ENCODE measurements around the gene PHC1. TPM values are rescaled to one million over a fixed set of nuclear protein-coding genes. Genes with fewer than 3 reads are reported as not detected.

PHC1 gene
- total RNA-seq, 1 donor from 2014 or later, result 29.7 TPM

DNA sequence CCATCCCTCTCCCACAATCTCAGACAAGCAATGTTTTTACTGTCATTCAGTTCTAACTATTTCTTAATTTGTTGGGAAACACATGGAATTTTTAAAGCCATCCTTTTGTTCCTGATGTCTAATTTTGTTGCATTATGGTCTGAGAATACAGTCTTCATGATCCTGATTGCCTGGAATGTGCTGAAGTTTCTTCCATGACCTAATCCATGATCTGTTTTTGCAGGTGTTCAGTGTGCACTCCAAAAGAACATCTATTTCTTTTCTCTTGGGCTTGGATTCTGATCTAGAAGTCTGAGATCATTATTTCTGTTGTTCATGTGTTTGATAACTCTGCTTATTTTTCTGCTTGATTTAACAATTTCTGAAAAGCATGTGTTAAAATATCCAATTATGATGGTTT lies 43.2 kb upstream of the PHC1 start:
- H3K36me3 ChIP-seq, result no peaks in the 10 kb centered on the region
- no peaks in the 10 kb centered on the region for H3K9me3 ChIP-seq
- TF ChIP-seq, protein P1, sequence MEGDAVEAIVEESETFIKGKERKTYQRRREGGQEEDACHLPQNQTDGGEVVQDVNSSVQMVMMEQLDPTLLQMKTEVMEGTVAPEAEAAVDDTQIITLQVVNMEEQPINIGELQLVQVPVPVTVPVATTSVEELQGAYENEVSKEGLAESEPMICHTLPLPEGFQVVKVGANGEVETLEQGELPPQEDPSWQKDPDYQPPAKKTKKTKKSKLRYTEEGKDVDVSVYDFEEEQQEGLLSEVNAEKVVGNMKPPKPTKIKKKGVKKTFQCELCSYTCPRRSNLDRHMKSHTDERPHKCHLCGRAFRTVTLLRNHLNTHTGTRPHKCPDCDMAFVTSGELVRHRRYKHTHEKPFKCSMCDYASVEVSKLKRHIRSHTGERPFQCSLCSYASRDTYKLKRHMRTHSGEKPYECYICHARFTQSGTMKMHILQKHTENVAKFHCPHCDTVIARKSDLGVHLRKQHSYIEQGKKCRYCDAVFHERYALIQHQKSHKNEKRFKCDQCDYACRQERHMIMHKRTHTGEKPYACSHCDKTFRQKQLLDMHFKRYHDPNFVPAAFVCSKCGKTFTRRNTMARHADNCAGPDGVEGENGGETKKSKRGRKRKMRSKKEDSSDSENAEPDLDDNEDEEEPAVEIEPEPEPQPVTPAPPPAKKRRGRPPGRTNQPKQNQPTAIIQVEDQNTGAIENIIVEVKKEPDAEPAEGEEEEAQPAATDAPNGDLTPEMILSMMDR (IDR thresholded peaks at IDR 0.05), result no peak
- no peak for DNase-seq
- H3K27me3 ChIP-seq, result no peaks in the 10 kb centered on the region
- H3K27ac ChIP-seq, result no peak overlapping the region
- H3K4me3 ChIP-seq, result no peak overlapping the region
- intact Hi-C loops (cut with DNase I), result no loop called here
- H3K4me1 ChIP-seq, result no peaks in the 10 kb centered on the region
- ATAC-seq, result no peak

DNA sequence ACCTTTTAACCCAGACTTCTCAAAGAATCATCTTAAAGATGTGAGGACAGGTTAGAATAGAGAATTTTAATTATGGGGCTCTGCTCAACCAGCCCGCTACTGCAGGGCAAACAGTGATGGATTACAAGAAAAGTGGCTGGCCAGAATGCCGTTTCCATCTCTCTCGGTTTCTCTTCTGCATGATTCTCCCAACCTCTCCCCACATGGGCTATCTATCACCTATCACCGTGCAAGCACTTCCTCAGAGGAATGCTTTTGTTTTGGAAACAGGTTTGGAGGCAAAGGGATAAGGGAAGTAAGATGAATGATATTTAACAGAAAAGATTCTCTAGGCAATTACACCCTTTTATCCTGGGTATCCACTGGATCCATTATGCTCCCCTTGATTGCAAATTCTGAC lies 37.4 kb upstream of the PHC1 start:
- Histone ChIP-seq H3K27ac (no peak overlapping the region), H3K36me3 (no peaks in the 10 kb centered on the region), H3K4me3 (no peak overlapping the region), H3K9me3 (no peaks in the 10 kb centered on the region), H3K4me1 (no peaks in the 10 kb centered on the region), H3K27me3 (no peaks in the 10 kb centered on the region)
- intact Hi-C loops (cut with DNase I), result no loop called here
- TF ChIP-seq, protein P1 (IDR thresholded peaks at IDR 0.05), result no peak
- ATAC-seq, result no peak
- DNase-seq, result no peak

DNA sequence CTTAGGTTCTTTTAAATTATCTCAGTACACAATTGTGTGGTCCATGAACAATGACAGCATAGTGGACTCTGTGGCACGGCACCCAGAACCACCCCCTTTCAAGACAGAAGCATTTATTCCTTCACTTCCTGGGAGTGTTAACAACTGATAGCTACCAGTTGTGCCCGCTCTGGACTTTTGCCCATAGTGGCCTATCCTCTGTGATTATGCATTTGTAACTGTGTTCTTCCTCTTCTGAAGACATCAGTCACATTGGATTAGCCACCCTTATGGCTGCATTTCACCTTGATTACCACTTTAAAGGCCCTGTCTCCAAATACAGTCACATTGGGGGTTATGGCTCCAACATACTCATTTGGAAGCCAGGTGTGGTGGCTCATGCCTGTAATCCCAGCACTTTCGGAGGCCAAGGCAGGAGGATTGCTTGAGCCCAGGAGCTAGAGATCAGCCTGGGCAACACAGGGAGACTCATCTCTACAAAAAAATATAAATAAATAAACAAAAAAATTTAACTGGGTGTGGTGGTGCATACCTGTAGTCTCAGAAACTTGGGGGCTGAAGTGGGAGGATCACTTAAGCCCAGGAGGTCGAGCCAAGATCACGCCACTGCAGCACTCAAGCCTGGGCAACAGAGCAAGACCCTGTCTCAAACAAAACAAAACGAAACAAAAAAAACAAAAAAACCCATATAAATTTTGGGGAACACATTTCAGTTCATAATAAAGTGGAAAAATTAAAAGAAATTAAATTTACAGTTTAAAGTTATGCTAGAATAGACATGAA lies 27.6 kb upstream of the PHC1 start:
- Histone ChIP-seq H3K36me3 (no peaks in the 10 kb centered on the region), H3K4me3 (no peak overlapping the region), H3K9me3 (no peaks in the 10 kb centered on the region), H3K4me1 (peaks cover 3% of the 10 kb centered on the region), H3K27me3 (no peaks in the 10 kb centered on the region), H3K27ac (no peak overlapping the region)
- ATAC-seq (no peak), DNase-seq (no peak)
- intact Hi-C loops (cut with DNase I), result no loop called here
- TF ChIP-seq, protein P1 (IDR thresholded peaks at IDR 0.05), result no peak

DNA sequence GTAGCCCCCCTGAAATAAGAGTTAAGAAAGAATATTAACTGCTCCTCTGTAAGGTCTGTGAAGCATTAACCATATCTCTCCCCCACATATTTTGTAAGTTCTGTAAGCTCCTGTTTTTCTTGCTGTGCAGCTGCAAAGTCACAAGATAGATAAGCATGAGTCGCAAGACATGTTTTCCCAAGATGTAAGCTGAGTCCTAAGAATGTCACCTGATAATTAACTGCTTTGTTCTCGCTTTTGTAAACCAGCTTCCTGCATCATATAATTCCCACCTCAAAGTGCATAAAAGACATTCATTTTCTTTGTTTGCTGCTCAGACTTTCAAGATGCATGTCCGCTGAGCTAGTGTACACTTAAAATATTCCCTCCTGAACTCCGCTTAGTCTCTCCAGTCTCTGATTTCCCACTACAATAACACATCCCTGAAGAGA lies 27.0 kb upstream of the PHC1 start:
- Histone ChIP-seq H3K9me3 (no peaks in the 10 kb centered on the region), H3K4me3 (no peak overlapping the region), H3K4me1 (peaks cover 3% of the 10 kb centered on the region), H3K27me3 (no peaks in the 10 kb centered on the region), H3K27ac (no peak overlapping the region), H3K36me3 (no peaks in the 10 kb centered on the region)
- TF ChIP-seq, protein P1 (IDR thresholded peaks at IDR 0.05), result no peak
- DNase-seq (no peak), ATAC-seq (no peak)
- intact Hi-C loops (cut with DNase I), result no loop called here

DNA sequence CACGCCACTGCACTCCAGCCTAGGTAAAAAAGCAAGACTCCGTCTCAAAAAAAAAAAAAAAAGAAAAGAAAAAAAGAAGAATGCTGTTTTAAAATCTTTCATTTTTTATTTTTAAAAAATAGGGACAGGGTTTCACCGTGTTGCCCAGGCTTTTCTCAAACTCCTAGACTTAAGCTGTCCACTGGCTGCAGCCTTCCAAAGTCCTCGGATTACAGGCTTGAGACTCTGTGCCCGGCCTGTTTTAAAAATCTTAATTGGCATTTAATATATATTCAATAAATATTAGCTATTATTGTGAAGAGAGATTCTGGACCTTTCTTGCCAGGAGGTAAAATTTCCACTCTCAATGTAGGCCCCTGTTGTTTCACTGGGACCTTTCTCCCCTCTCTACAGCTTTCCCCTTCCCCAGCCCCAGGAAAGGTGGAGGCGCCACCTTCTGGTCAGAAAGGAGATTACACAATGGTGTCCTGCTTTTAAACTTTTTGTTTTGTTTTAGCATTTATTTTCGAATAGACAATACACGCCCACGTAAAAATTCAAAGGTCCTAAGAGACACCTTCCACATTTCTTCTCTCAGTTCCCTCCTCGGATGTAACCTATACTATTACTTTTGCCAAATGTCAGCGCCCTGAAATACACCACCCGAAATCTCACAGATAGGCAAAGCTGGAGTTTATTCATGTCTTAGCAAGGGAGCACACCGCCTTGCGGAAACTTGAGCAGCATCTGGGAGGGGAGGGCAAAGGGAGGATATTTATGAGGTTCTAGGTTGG lies 23.8 kb upstream of the PHC1 start:
- intact Hi-C loops (cut with DNase I), result no loop called here
- peak overlapping the region; percentile 54 for H3K4me3 ChIP-seq
- H3K4me1 ChIP-seq, result peaks cover 3% of the 10 kb centered on the region
- no peak for DNase-seq
- no peak overlapping the region for H3K27ac ChIP-seq
- TF ChIP-seq, protein P1 (IDR thresholded peaks at IDR 0.05), result peak; percentile 86
- no peaks in the 10 kb centered on the region for H3K36me3 ChIP-seq
- no peaks in the 10 kb centered on the region for H3K27me3 ChIP-seq
- peak; percentile 89 for ATAC-seq
- H3K9me3 ChIP-seq, result no peaks in the 10 kb centered on the region
